Bronchial epithelial cell (primary cell): ENCODE measurements around the gene ARHGEF10L. TPM values are rescaled to one million over a fixed set of nuclear protein-coding genes. Genes with fewer than 3 reads are reported as not detected.
A peak's percentile ranks its signal among the peaks of the same experiment; 100 is the strongest.

Experiments used
- DNase-seq: peaks from one replicate; pipeline ENCODE4 v3.0.0-alpha.2; 2010; ENCODE audit warnings: low read depth
- FAIRE-seq: peaks from 2 replicates; lab custom pipeline; 2011; peaks lifted over from hg19 to GRCh38; lab: Jason Lieb, UNC
- H3K27me3 ChIP-seq: 2 replicates; pipeline ENCODE4 v1.5.1; 2011; ENCODE audit warnings: low read length; ENCODE audit not compliant: control insufficient read depth, insufficient read depth
- H3K36me3 ChIP-seq: 2 replicates; pipeline ENCODE4 v1.5.1; 2011; ENCODE audit warnings: low read length; ENCODE audit not compliant: control insufficient read depth, insufficient read depth
- H3K4me3 ChIP-seq: 2 replicates; pipeline ENCODE4 v1.5.1; 2011; ENCODE audit warnings: mild to moderate bottlenecking, low read depth, low read length, control low read depth
- total RNA-seq: library from RNA; depleted of rRNA; stranded (reverse); fragments of >200 nt; gene quantifications from 2 replicates; pipeline ENCODE4 v1.2.1, GENCODE V29; 2014
- TF ChIP-seq, protein P1 (sequence below): IDR thresholded peaks from 2 replicates; pipeline ENCODE4 v1.5.1; 2011; ENCODE audit warnings: mild to moderate bottlenecking, moderate library complexity, low read length, control low read depth, inconsistent platforms; ENCODE audit not compliant: insufficient read depth, severe bottlenecking

ARHGEF10L gene
- total RNA-seq, 1 donor from 2014 or later, result 6.3 TPM

DNA sequence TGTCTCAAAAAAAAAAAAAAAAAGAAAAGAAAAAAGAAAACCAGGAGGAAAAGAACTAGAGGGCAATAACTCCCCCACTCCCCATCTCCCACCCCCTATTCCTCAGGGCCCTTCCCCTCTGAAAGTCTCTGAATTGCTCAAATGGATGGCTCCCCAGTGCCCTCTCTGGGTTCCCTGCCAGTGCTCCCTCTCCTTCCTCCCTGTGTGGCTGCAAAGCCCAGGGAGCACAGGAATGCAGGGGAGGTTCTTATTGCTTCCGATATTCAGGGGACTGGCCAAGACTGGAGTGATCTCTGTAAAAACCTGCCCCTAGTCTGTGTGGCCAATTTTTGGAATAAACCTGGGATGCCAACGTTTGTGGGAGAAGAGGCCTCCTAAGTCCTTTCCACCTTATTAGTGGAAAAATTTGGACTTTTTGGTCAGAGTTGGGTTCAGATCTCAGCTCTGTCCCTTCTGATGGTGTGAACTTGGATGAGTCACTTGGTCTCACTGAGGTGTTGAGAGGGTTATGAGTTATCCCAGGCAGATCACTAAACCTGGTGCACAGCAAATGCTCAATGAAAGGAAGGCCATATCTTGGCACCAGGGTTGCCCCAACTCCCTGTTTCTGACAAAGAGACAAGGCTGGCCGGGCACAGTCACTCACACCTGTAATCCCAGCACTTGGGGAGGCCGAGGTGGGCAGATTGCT, 13.4 kb upstream of the ARHGEF10L start:
- DNase-seq, result peak; percentile 49

DNA sequence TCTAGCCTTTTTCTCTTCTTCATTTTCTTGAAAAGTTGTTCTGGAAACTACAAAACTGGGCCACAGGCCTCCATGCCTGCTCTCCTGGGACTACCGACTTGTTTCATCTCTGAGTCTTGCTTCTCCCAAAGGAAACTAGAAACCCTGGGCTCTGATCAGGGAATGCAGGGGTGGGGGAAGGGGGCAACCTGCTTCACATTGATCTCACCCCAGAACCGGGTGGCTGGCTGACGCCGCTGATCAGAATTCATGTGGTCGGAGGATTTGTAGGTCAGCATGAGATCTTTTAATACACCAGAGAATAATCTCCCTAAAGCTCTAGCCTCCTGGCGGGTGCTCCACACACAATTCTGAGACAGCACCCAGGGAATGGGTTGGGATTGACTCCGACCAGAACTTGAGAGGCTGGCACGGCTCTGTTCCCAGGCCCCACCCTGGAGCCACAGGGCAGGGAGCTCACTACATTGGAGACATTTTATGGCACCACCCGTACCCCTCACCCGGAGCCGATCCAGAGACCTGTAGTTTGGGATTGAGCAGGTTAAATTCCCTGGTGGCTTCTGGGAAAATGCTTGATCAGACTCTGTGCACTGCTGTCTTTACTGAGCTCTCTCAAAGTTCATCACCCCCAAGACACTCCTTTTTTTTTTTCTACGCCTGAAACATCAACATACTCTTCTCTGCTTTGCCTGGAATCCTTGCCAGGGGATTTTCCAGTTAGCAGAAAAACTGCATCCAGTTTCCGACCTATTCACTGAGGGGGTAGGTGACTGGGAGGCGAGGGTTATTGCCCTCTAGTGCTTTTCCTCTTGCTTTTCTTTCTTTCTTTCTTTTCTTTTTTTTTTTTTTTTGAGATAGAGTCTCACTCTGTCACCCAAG, 12.2 kb upstream of the ARHGEF10L start:
- FAIRE-seq (no peak), DNase-seq (no peak)
- TF ChIP-seq, protein P1, sequence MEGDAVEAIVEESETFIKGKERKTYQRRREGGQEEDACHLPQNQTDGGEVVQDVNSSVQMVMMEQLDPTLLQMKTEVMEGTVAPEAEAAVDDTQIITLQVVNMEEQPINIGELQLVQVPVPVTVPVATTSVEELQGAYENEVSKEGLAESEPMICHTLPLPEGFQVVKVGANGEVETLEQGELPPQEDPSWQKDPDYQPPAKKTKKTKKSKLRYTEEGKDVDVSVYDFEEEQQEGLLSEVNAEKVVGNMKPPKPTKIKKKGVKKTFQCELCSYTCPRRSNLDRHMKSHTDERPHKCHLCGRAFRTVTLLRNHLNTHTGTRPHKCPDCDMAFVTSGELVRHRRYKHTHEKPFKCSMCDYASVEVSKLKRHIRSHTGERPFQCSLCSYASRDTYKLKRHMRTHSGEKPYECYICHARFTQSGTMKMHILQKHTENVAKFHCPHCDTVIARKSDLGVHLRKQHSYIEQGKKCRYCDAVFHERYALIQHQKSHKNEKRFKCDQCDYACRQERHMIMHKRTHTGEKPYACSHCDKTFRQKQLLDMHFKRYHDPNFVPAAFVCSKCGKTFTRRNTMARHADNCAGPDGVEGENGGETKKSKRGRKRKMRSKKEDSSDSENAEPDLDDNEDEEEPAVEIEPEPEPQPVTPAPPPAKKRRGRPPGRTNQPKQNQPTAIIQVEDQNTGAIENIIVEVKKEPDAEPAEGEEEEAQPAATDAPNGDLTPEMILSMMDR, result no peak
- Histone ChIP-seq H3K36me3 (no peaks in the 10 kb centered on the region), H3K4me3 (no peak overlapping the region), H3K27me3 (no peaks in the 10 kb centered on the region)

More for the DNA sequence above, 13.4 kb upstream of the ARHGEF10L start:
- no peaks in the 10 kb centered on the region for H3K36me3 ChIP-seq
- peak; percentile 23 for FAIRE-seq
- no peaks in the 10 kb centered on the region for H3K27me3 ChIP-seq
- TF ChIP-seq, protein P1, result no peak
- no peak overlapping the region for H3K4me3 ChIP-seq

DNA sequence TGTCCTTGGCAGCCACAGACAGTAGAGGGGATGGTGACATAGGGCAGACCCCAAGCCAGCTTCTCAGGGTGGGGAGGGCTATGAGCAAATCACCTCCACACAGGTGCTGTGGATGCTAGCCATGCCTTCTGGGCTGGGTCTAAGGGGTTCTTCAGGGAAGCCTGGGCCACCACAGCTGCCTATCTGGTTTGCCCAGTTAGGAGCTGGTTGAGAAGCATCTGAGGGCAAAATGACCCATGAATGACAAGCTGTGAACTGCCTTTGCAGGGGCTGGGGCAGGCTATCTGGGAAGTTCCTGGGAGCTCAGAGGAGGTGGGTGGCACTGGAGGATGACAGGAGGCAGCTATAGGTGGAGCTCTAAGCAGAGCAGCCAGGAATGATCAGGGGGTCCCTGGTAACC, 10.1 kb upstream of the ARHGEF10L start:
- H3K36me3 ChIP-seq, result no peaks in the 10 kb centered on the region
- TF ChIP-seq, protein P1, result no peak
- H3K27me3 ChIP-seq, result no peaks in the 10 kb centered on the region
- FAIRE-seq, result peak; percentile 32
- H3K4me3 ChIP-seq, result no peak overlapping the region
- no peak for DNase-seq

DNA sequence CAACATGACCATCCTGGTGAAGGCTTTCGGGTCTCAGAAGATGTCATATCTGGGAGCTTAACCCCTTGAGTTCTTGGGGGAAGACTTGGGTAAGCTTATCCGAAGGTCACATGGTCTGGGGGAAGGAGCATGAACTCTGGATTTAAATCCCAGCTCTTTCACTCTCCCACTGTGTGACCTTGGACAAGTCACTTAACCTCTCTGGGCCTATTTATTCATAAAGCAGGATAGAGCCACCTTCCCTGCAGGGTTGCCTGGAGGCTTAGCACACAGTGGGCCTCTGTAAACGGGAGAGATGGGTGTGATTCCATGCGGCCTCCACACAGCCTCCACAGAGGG, 8.2 kb upstream of the ARHGEF10L start:
- DNase-seq (no peak), FAIRE-seq (peak; percentile 28)
- Histone ChIP-seq H3K36me3 (no peaks in the 10 kb centered on the region), H3K4me3 (no peak overlapping the region), H3K27me3 (no peaks in the 10 kb centered on the region)
- TF ChIP-seq, protein P1, result no peak

DNA sequence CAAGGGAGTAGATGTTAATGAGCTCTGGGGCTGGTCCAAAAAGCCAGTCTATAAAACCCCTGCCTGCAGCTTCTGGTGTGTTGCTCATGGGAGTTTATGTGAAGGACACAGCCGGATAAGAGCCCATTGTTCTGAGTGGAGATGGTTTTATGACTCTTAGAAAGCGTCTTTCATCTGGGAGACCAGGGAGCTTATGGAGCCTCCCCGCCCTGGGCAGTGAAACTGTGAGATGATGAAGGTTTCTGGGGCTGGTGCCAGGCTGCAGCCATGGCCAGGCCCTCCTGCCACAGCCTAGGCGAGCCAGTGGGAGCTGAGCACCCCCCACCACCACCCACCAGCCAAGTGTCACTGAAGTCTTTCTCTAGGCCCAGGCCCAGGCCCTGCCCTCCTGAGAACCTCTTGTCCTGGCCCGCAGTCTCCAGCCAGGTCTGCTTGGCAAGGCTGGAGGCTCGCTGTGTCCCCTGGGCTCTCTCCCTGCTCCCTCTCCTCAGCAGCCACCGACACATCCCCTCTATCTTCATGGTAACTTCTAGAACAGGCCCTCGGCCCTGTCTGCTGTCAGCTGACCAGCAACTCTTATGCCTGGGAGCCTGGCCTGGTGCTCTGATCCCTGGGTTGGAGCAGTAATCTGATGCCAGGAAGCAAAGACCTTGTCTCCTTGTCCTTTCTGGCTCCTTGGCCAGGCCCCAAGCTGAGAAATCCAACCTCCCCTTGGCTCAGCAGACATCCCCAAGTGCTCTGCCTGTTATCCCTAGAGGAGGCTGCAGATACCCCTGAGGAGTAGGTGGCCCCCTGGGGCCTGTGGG, 7.6 kb upstream of the ARHGEF10L start:
- DNase-seq (no peak), FAIRE-seq (no peak)

More for the DNA sequence above, 7.6 kb upstream of the ARHGEF10L start:
- TF ChIP-seq, protein P1, result no peak
- H3K4me3 ChIP-seq, result no peak overlapping the region
- no peaks in the 10 kb centered on the region for H3K36me3 ChIP-seq
- no peaks in the 10 kb centered on the region for H3K27me3 ChIP-seq
